Amniotic epithelial cell (primary cell): ENCODE measurements around the gene C10orf105.
A peak's percentile ranks its signal among the peaks of the same experiment; 100 is the strongest.

Experiments
- DNase-seq: peaks from one replicate; pipeline ENCODE4 v3.0.0-alpha.2; 2010; ENCODE audit warnings: low read depth

C10orf105 gene

DNA sequence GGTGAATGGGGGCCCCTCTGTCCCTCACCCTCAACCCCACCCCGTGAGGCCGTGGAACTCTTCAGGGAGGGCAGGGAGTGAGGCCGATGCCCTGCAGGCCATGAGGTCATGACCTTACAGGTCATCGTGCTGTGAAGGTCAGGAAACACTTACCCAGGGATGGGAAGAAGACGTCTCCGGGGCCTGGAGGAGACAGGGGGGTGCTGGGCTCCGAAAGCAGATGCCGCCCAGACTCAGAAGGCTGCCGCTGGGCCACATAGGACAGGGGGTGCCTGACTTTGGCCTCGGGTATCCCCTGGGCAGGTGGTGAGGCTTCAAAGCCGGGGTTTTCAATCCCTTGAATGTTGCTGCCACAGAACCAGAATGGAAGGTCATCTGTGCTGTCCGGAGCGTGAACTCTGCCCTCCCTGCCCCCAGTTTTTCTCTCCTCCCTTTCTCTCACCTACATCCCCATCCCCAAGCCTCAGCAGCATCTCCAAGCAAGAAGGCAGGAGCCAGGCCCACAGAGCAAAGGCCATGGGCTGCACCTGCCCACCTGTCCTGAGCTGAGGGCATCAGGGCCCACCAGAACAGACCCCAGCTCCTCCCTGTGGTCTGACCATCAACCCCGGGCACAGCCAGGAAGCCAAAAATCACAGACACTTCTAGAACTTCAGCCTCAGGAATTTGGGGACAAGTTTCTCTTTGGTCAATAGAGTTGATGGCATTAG is 32.1 kb upstream of the C10orf105 start:
- no peak for DNase-seq

DNA sequence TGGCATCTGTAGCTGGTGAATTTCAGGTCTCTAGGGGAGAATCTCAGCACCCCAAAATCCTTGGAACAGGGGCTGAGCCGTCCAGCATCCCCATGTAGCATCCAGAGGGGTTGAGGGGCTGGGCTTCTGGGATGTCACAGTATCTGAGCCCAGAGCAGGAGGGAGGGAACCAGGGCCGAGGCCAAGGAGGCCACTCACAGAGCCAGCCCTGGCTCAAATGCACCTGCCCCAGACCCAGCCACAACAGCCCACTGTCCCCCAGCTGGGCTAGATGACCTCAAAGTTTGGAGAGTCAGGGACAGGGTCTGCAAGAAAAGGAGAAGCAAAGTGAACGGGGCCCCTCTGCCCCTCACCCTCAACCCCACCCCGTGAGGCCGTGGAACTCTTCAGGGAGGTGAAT is 31.4 kb upstream of the C10orf105 start:
- DNase-seq: no peak

DNA sequence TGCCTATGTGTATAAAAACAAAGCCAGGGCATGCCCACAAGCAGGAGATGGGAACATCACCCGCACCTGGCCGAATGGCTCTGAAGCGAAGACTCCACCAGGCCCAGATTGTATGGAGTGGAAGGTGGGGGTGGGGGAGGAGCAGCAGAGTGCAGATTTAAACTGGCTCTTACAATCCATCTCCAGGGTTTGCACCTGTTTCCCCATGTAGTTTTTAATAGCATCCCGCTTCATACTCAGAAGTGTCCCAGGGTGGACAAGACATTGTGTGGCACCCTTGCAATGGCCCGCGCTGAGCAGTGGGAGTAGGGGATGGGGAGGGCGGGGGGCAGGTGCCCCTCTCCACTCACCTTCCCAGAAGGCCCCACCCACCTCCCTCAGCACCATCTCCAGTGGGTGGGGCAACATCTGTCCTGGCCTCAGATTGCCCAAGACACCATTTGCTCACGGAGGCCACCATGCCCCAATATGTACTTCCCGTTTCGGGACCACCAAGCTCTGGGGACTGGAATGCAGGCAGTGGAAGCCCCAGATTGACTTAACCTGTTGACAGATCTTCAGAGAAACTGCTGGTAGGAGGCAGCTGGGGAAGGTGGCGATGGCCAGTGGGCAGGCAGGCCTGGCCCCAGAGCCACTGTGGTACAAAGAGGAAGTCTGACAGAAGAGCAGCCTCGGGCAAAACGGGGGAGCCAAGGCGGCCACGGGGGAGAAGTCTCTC is 30.7 kb upstream of the C10orf105 start:
- DNase-seq: no peak

DNA sequence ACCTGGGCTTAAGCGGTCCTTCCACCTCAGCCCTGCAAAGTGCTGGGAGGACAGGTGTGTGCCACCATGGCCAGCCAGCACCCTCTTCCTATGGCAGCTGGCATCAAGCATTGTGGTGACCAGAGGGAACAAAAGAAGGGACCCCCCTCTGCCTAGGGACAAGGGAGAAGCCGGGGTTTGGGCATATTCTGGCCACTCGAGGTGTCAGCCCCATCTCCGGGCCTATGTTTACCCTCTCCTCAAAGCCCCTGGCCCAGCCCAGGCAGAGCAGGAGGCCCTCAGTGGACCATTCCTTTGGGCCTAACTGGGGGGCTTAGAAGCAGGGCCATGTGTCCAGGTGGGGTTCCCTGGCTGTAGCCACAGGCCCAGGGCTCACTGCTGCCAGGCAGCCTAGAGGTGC is 29.8 kb upstream of the C10orf105 start:
- no peak for DNase-seq

DNA sequence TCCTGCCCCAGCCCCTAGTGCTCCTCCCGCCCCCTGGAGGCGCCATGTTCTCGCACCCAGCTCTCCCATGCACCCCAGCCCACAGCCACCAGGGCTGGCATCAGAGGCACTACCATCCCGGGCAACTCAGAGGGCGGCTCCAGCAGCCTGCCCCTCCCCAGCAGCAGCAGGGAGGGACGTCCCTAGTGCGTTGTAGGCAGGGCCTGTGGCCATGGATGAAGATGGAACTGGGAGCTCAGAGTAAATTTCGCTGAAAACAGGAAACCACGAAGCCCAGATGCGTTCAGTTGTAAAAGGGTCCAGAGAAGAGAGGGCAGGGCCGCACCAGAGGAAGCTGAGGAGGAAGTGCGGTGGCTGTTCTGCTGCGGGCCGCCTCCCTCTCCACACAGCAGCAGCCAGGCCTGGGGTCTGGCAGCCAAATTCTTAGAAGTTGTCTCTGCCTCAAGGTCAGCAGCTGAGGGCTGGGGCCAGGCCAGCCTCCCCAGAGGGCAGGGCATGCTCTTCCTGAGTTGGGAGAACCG is 29.2 kb upstream of the C10orf105 start:
- DNase-seq: no peak

DNA sequence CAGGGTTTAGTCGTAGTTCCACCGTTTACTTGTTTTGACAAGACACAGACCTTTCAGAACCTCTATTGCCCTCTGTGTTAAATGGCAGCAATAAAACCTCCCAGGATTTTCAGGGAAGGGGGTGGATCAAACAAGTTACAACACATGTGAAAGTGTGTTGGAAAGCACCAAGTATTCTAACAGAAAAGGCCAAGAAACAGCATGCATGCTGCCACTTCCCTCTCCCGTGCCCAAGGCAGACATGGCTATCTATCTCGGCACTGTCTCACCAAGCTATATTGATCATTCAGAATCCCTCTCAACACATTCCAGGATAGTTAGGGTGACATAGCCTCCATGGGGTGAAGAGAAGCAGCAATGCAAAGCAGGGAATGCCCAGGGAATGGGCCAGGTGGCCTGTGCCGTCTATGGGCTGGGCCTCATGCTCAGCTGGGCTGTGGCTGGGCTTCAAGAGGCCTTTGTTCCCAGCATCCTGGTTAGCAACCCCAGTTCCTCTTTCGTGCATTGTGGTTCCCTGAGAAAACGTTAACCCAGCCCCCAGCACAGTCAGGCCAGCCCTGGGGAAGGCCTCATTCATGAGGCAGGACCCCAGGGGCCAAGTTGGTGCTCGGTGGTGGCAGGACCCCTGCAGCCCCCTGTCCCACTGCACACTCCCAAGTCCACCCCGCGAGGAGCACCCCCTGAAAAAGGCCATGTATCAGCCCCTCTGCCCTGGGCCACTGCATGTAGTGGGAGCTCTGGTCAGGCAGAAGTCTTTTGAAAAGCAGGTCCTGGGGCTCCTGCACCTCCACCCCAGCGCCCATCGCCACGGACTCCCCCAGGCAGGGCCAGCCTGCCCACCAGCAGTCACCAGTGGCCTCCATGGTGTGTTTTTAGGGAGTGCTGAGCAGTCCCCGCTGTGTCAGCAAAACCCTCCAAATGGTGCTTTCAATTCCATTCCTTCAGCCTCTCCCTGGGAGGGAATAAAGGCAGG is 28.3 kb upstream of the C10orf105 start:
- DNase-seq: no peak

DNA sequence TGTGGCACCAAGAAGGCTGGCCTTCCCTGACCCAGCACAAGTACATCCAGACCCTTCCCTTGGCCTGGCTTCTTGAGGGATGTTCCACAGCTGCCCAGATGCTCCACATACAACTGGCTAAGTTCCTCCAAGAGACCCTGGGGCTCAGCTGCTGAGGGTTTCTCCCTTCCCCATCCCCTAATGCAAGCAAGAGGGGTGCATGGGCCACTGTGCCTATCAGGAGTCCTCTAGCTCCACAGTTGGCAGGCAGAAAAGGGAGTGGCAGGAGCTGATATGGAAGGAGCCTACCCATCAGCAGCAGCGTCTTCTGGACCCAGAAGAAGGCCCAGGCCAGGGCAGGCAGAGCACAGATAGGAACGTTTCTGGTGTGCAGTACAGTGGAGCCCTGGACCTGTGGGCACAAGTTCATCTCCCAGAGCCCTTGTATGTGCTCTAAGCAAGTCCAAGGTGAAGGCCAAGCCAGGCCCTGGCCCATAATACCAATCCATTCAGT is 27.5 kb upstream of the C10orf105 start:
- DNase-seq: no peak

DNA sequence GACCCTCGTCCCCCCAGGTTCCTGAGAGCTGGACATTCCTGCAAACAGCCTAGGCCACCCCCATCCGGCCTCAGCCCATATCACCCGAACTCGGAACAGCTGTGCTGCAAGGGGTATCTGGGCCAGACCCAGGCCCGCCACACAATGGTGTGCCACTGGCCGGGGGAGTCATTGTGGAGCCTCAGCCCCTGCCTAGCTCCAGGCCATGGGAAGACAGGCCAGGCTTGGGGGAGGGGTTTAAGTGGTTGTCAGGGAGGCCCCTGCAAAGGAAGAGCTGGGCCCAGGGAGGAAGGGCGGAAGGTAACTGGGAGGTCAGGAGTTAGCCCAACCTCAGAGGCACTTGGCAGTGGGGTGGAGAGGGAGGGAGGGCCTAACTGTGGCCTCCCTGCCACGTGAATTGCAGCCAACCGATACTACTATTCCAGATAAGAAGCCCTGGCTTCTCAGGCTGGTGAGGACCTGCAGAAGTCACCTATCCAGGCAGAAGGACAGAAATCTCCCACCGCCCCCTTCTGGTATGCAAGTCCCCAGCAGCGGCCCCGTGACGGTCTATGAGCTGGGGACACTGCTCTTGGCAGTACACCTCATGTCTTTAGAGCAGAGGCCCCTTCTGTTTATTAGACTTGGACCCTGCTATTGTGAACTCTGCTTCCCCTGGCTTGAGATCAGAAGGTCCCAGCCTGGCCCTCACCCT is 26.9 kb upstream of the C10orf105 start:
- DNase-seq: peak; percentile 48

DNA sequence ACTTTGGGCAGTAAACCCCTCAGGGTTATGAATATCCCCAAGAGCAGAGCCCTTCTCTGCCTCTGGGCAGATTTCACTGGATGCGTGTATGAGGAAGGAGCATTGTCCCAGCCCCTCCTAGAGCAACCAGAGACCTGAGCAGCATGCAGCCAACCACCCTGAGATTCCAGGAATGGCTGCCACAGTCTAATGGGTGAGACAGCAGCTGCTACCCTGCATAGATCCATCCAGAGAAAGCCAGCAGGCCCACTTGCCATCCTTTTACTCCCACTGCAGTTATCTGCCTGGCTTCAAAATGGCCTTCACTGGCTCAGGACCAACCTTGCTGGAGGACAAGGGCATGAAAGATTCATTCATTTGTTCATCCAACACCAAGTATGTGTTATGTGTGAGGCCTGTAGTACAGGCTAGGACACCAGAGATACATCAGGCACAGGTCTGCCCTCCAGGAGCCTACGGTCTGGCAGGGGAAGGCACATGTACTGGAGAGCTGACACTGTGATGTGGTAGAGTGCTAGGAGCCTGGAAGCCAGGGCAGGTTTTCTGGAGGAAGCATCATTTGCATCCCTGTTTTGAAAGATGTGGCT is 26.2 kb upstream of the C10orf105 start:
- DNase-seq: no peak

DNA sequence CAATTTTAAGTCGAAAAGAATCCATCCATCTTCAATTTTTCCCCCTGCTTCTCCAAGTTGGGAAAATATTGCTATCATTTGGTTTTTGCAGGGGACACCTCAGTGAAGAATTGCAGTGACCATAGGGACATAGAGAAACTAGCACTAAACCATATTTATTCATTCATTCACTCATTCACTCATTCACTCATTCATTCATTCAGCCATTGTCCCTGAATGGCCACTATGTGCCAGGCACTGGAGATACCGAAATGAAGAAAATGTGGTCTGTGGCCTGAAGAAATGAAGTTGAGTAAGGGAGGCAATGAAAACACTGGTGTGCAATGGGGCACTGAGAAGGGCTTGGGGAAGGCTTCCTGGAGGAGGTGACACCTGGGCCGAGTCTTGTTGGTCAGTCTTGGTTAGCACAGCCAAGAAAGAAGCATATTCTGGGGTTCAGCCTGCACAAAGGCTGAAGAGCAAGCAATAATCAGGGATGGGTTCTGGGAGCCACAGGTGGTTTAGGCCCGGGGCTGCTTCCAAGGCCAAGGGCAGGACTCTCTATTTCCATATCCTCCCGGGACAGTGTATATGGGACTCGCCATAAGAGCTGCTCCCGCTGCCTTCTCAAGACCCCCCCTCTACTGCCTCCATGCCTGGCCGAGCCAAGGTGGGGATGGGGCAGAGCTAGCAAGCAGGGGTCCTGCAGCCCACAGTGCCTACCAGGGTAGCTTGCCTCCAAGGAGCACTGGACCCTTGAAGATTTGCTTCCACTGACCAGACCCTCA is 25.5 kb upstream of the C10orf105 start:
- DNase-seq: no peak

DNA sequence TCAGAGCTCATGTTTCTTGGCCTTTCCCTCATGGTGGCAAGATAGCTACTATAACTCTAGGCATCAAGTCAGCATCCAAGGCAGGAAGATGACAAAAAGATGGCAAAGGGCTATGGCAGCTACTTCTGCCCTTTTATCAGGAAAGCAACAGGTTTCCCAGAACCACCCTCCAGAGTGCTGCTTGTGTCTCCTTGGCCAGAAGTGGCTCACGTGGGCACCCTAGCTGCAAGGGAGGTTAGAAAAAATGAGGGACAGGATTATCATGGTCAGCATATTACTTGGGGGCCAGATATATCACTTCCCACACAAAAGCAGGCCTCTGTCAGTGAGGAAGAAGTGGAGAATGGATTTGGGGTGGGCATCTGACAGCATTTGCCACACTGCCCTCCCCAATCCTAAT is 24.3 kb upstream of the C10orf105 start:
- DNase-seq: no peak

DNA sequence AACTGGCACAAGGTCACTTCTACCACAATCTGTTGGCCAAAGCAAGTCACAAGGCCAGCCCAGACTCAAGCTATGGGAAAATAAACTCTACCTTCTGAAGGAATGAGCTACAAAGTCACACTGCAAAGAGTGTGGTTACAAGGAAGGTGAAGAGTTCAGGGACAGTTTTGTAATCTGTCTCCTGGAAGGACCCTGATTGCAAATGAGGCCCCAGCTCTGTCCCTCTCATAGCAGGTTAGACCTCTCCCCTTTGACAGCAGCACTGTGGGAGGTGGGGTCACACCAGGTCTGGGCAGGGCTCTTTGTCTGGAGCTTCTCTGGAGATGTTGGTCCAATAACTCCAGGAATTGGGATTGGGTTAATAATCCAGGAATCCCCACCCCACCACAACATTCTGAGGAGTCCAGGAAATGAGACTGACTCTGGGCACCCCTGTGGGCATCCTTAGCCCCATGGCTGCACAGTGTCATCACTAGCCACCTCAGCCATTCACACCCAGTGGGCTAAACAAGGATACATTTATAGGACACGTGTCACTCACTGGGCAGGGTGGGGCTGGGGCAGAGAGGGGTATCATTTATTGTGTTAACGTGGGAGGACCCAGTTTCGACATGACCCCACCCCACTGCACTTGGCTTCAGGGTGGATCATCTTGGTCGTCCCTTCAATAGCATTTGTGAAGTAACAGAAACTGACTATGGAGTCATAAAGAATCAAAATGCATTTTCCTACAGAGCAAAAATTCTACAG is 23.7 kb upstream of the C10orf105 start:
- no peak for DNase-seq

DNA sequence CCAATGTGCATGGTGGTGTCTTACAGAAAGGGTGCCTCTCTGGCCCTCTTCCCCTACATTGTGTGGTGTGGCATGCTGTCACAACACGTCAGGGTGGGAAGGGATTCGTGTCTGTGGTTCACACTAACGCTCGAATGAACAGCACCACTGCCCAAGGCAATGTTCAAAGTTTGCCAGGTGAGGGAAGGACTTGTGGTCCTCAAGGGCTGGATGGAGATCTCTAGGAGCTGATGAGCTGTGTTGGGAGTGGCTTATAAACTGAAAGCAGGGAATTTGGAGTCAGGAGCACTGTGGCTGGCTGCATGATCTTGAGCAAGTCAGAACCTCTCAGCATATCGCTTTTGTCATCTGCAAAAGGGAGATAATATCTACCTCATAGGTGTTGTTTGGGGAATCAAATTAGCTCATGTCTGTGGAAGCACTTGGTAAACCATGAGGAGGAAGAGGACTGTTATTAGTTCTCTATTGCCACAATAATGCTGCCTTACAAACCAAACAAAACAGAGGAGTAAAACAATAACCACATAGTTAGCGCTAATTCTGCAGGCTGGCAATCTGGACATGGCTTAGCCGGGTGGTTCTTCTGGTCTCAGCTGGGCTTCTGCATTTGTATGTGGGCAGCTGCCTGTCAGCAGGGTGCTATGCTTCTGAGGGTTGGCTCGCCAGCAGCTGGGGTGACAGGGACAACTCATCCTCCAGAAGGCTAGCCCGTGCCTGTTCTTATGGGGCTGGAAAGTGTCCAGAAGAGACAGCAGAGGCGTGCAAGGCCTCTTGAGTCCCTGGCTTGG is 22.9 kb upstream of the C10orf105 start:
- DNase-seq: no peak

DNA sequence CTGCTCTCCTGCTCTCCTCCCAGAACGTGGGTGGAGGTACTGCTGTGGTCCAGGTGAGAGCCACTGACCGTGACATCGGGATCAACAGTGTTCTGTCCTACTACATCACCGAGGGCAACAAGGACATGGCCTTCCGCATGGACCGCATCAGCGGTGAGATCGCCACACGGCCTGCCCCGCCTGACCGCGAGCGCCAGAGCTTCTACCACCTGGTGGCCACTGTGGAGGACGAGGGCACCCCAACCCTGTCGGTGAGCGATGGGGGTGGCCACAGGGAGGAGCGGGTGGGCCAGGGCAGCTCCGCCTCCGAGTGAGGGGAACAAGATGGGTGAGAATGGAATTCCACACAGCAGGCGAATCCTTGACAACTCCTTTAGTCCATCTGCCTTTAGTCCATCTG is 22.1 kb upstream of the C10orf105 start:
- DNase-seq: no peak

DNA sequence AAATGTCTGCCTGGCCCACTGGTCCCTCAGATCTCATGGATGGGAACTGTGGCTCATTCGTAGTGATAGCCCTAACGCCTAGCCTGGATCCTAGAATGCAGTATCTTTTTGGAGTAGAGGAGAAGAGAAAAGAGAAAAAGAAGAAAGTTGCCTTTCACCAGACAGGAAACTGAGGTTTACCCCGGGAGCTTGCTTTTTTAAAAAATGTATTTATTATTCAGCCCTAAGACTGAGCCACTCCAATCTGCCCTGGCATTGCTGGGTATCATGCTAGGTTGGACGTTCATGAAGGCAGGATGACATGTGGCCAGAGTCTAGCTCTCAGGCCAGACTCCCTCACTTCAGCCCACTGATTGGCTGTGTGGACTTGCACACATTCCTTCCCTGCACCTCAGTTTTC is 21.5 kb upstream of the C10orf105 start:
- no peak for DNase-seq

DNA sequence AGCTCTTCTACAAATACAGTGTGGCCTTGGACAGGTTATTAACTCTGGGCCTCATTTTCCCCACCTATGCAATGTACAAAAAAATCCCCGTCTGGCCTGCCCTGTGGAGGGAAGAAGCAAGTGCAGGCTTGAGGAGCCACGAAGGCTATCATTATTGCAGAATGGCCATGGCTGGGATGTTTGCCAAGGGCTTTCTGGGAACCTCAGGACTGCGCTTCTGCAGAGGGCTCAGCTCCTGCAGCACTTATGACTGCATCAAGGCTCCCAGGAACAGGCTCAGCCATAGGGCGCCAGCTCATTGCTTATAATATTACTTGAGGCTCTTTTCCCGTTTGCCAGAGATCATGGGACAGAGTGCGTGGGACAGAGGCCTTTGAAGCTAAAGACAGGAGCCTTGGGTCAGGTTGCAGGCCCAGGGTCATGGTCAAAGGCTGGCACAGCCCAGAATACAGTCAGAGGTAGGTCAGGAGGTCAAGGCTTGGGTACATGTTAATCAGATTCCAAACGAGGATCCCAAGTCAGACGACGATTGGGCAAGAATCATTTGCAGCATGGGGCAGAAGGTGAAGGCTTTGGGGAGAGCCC is 20.6 kb upstream of the C10orf105 start:
- peak; percentile 82 for DNase-seq

DNA sequence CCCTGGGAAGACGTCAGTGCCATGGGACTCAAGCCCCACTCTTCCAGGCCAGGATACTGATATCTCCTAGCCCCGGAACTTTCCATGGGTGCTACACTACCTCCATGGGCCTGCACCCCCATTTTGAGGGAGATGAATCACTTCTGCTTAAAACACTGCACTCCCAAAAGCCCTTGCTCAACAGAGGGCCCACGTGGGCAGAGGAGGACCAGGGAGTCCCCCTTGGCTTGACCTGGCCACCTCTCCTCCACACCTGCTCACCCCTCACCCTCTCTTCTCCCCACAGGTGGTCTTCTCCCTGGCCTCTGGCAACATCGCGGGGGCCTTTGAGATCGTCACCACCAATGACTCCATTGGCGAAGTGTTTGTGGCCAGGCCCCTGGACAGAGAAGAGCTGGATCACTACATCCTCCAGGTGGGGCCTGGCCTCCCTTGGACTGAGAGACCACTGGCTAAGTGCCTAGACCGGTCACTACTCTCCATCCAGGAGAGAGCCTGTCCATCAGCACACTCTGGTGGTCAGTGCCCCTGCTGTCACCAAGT is 19.9 kb upstream of the C10orf105 start:
- no peak for DNase-seq

DNA sequence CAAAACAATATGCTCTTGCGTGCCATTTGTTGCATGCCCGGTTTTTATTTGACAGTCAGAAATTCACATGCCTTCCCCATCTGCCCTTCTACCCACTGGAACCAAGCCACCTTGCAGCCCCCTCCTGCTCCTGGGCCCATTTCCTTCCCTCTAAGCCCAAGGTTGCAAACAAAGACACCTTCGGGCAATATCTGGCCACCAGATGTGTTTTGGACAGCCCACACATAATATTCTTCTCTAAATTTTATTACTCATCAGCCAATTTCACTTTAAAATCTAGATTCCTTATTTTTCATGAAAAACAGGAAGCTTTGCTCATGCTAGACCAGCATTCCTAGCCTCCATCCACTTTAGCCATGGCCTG is 18.2 kb upstream of the C10orf105 start:
- DNase-seq: no peak
